Astrocyte (in vitro differentiated cells and primary cell): ENCODE results near the gene DNAH9. TPM values are rescaled to one million over a fixed set of nuclear protein-coding genes. Genes with fewer than 3 reads are reported as not detected.

Experiments used
- DNase-seq: peaks from one replicate; pipeline ENCODE4 v3.0.0-alpha.2; 2010; ENCODE audit warnings: low read depth
- FAIRE-seq: peaks from 2 replicates; lab custom pipeline; 2011; peaks lifted over from hg19 to GRCh38; lab: Jason Lieb, UNC
- H2AFZ ChIP-seq: 2 replicates; pipeline ENCODE4 v1.6.0; 2012; ENCODE audit warnings: low read depth, low read length, inconsistent platforms
- H3K27ac ChIP-seq: 2 replicates; pipeline ENCODE4 v1.5.1; 2011; ENCODE audit warnings: low read depth, low read length, inconsistent platforms
- H3K27me3 ChIP-seq: 2 replicates; pipeline ENCODE4 v1.6.0; 2011; ENCODE audit warnings: low read length, inconsistent platforms; ENCODE audit not compliant: insufficient read depth
- H3K36me3 ChIP-seq: 2 replicates; pipeline ENCODE4 v1.5.1; 2011; ENCODE audit warnings: low read length, inconsistent platforms; ENCODE audit not compliant: insufficient read depth
- H3K4me1 ChIP-seq: 2 replicates; pipeline ENCODE4 v1.5.1; 2011; ENCODE audit warnings: low read length, inconsistent platforms; ENCODE audit not compliant: insufficient read depth
- H3K4me2 ChIP-seq: 2 replicates; pipeline ENCODE4 v1.6.0; 2012; ENCODE audit warnings: low read length, inconsistent platforms
- H3K4me3 ChIP-seq: 2 replicates; pipeline ENCODE4 v1.5.1; 2011; ENCODE audit warnings: low read depth, mild to moderate bottlenecking, low read length, inconsistent platforms; ENCODE audit not compliant: insufficient read depth
- H3K79me2 ChIP-seq: 2 replicates; pipeline ENCODE4 v1.6.0; 2012; ENCODE audit warnings: mild to moderate bottlenecking, low read length, inconsistent platforms; ENCODE audit not compliant: insufficient read depth
- H3K9ac ChIP-seq: 2 replicates; pipeline ENCODE4 v1.6.0; 2012; ENCODE audit warnings: mild to moderate bottlenecking, low read length, inconsistent platforms
- H3K9me3 ChIP-seq: 2 replicates; pipeline ENCODE4 v1.5.1; 2012; ENCODE audit warnings: low read depth, mild to moderate bottlenecking, low read length, inconsistent platforms; ENCODE audit not compliant: insufficient read depth
- H4K20me1 ChIP-seq: 2 replicates; pipeline ENCODE4 v1.6.0; 2012; ENCODE audit warnings: low read length, inconsistent platforms; ENCODE audit not compliant: insufficient read depth
- H3K27ac Mint-ChIP-seq: one replicate; pipeline ENCODE4 v1.8.0; 2021; ENCODE audit warnings: mild to moderate bottlenecking, mixed read lengths; ENCODE audit not compliant: unreplicated experiment
- H3K27me3 Mint-ChIP-seq: one replicate; pipeline ENCODE4 v1.8.0; 2021; ENCODE audit warnings: low read depth, mixed read lengths; ENCODE audit not compliant: unreplicated experiment
- H3K36me3 Mint-ChIP-seq: one replicate; pipeline ENCODE4 v1.8.0; 2021; ENCODE audit warnings: low read depth, mixed read lengths; ENCODE audit not compliant: unreplicated experiment
- H3K4me1 Mint-ChIP-seq: one replicate; pipeline ENCODE4 v1.8.0; 2021; ENCODE audit warnings: low read depth, mixed read lengths; ENCODE audit not compliant: unreplicated experiment
- H3K4me3 Mint-ChIP-seq: one replicate; pipeline ENCODE4 v1.8.0; 2021; ENCODE audit warnings: mild to moderate bottlenecking, moderate library complexity, mixed read lengths; ENCODE audit not compliant: unreplicated experiment
- H3K9me3 Mint-ChIP-seq: one replicate; pipeline ENCODE4 v1.8.0; 2021; ENCODE audit warnings: mild to moderate bottlenecking, mixed read lengths; ENCODE audit not compliant: unreplicated experiment
- CTCF ChIP-seq: IDR thresholded peaks from 2 replicates; pipeline ENCODE4 v1.5.1; 2011; ENCODE audit warnings: low read depth, mild to moderate bottlenecking, inconsistent platforms, low read length, moderate library complexity; ENCODE audit not compliant: insufficient read depth
- EZH2 ChIP-seq: IDR thresholded peaks from 2 replicates; pipeline ENCODE4 v1.6.1; 2012; ENCODE audit warnings: mild to moderate bottlenecking, low read length, inconsistent platforms; ENCODE audit not compliant: insufficient read depth
- total RNA-seq: library from RNA; stranded (reverse); gene quantifications from 2 replicates; pipeline ENCODE4 v1.2.1, GENCODE V29; 2021

DNAH9 gene
- total RNA-seq, 1 donor from 2014 or later = not detected

GRCh38 chr17:11608396-11608795, 10.1 kb downstream of the DNAH9 start:
- Mint-ChIP-seq H3K9me3 (peaks cover 7% of the 10 kb centered on the region), H3K36me3 (no peaks in the 10 kb centered on the region), H3K27ac (no peak overlapping the region), H3K4me1 (no peaks in the 10 kb centered on the region), H3K27me3 (no peaks in the 10 kb centered on the region), H3K4me3 (no peak overlapping the region)
- no peaks in the 10 kb centered on the region for H3K27me3 ChIP-seq
- peaks cover 3% of the 10 kb centered on the region for H3K9me3 ChIP-seq
- no peak overlapping the region for H2AFZ ChIP-seq
- no peaks in the 10 kb centered on the region for H3K4me1 ChIP-seq
- TF ChIP-seq CTCF (no peak), EZH2 (no peak)
- H3K79me2 ChIP-seq = no peaks in the 10 kb centered on the region
- H3K9ac ChIP-seq = no peak overlapping the region
- H3K36me3 ChIP-seq = no peaks in the 10 kb centered on the region
- H3K27ac ChIP-seq = no peak overlapping the region
- no peaks in the 10 kb centered on the region for H4K20me1 ChIP-seq
- H3K4me3 ChIP-seq = no peak overlapping the region
- no peak for DNase-seq
- no peak overlapping the region for H3K4me2 ChIP-seq
- no peak for FAIRE-seq

DNA sequence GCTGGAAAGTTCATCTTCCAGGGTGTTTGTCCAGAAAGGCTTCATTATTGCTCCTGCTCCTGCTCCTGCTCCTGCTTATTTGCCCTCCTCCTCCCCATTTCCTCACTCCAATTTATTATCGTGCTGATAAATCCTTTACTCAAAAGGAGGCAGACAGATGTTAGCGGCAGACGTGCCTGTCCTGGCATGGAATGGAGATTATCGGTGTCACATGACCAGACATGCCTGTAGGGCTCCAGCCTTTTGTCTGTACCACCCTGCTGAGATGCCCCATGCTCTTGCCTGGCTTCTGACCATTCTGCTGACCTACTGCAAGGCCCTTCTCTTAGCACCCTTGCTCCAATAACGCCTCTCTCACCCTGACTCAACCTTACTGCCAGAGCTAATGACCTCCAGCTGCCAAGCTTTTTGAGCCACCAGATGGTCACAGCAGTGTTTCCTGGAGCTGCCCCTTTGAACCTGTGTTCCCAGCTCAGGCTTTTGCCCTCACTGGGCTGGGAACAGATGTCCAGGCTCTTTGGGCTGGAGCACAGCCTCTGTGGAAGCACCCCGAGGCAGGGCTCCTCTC, 12.8 kb downstream of the DNAH9 start:
- H3K4me2 ChIP-seq = no peak overlapping the region
- peaks cover 3% of the 10 kb centered on the region for H3K9me3 ChIP-seq
- no peak overlapping the region for H3K9ac ChIP-seq
- H3K27me3 ChIP-seq = no peaks in the 10 kb centered on the region
- H4K20me1 ChIP-seq = no peaks in the 10 kb centered on the region
- no peaks in the 10 kb centered on the region for H3K36me3 Mint-ChIP-seq
- H3K79me2 ChIP-seq = no peaks in the 10 kb centered on the region
- peaks cover 7% of the 10 kb centered on the region for H3K9me3 Mint-ChIP-seq
- H3K27ac Mint-ChIP-seq = no peak overlapping the region
- no peak overlapping the region for H2AFZ ChIP-seq
- H3K4me3 Mint-ChIP-seq = no peak overlapping the region
- H3K4me1 ChIP-seq = no peaks in the 10 kb centered on the region
- H3K27ac ChIP-seq = no peak overlapping the region
- no peaks in the 10 kb centered on the region for H3K27me3 Mint-ChIP-seq
- no peak for FAIRE-seq
- DNase-seq = no peak
- TF ChIP-seq EZH2 (no peak), CTCF (no peak)
- no peaks in the 10 kb centered on the region for H3K4me1 Mint-ChIP-seq
- H3K4me3 ChIP-seq = no peak overlapping the region
- H3K36me3 ChIP-seq = no peaks in the 10 kb centered on the region

- no peak for TF ChIP-seq CTCF
- no peak for TF ChIP-seq EZH2
- Histone ChIP-seq H3K27me3 (no peaks in the 10 kb centered on the region), H4K20me1 (no peaks in the 10 kb centered on the region), H3K9ac (no peak overlapping the region), H3K27ac (no peak overlapping the region), H3K4me1 (no peaks in the 10 kb centered on the region), H2AFZ (no peak overlapping the region), H3K36me3 (no peaks in the 10 kb centered on the region), H3K4me3 (no peak overlapping the region), H3K9me3 (peaks cover 3% of the 10 kb centered on the region), H3K79me2 (no peaks in the 10 kb centered on the region), H3K4me2 (no peak overlapping the region)
- H3K4me1 Mint-ChIP-seq = no peaks in the 10 kb centered on the region
- H3K4me3 Mint-ChIP-seq = no peak overlapping the region
- FAIRE-seq = no peak
- H3K27me3 Mint-ChIP-seq = no peaks in the 10 kb centered on the region
- no peak overlapping the region for H3K27ac Mint-ChIP-seq
- DNase-seq = no peak
- no peaks in the 10 kb centered on the region for H3K36me3 Mint-ChIP-seq
- peaks cover 11% of the 10 kb centered on the region for H3K9me3 Mint-ChIP-seq
Observed at GRCh38 chr17:11612956-11613355, 14.7 kb downstream of the DNAH9 start.
